Transverse colon (tissue), 4 donors: ENCODE data around the gene SH3RF3. TPM values are rescaled to one million over a fixed set of nuclear protein-coding genes. Genes with fewer than 3 reads are reported as not detected.
A peak's percentile ranks its signal among the peaks of the same experiment; 100 is the strongest.
"Not testable (repeated sequence)": the region's sequence is repeated elsewhere in the genome, so short reads cannot be mapped to it uniquely, and the experiment has no call there.

Experiments
- DNase-seq: peaks from one replicate; pipeline ENCODE4 v3.0.0-alpha.2; 2019
- H3K27ac ChIP-seq, 4 donors: fragments of 200-600 bp; sonication (generic); 2 replicates each; pipeline ENCODE4 v1.5.1; 2016 to 2018; ENCODE audit warnings: inconsistent platforms in 4 of 4
- H3K27me3 ChIP-seq: fragments of 200-600 bp; sonication (generic); 2 replicates; pipeline ENCODE4 v1.5.1; 2017; ENCODE audit warnings: inconsistent platforms
- H3K36me3 ChIP-seq, 4 donors: fragments of 200-600 bp; sonication (generic); 2 replicates each; pipeline ENCODE4 v1.5.1; 2017 to 2019; ENCODE audit warnings: inconsistent platforms in 4 of 4
- H3K4me1 ChIP-seq, 4 donors: fragments of 200-600 bp; sonication (generic); 2 replicates each; pipeline ENCODE4 v1.5.1; 2017 to 2020; ENCODE audit warnings: inconsistent platforms in 4 of 4
- H3K4me3 ChIP-seq, 4 donors: fragments of 200-600 bp; sonication (generic); 1 replicate in 1 of 4; 2 replicates in 3 of 4; pipeline versions ENCODE4 v1.5.1 to v1.6.1; 2017 to 2019; ENCODE audit warnings: inconsistent platforms in 4 of 4
- H3K9me3 ChIP-seq, 2 donors: fragments of 200-600 bp; sonication (generic); 2 replicates each; pipeline ENCODE4 v1.5.1; 2017 to 2019; ENCODE audit warnings: inconsistent platforms in 2 of 2
- EP300 ChIP-seq: sonication (generic); formaldehyde crosslinking; IDR thresholded peaks from one replicate; pipeline ENCODE4 v1.6.1; 2017; ENCODE audit warnings: antibody characterized with exemption, low read depth
- POLR2A ChIP-seq: fragments of 450-650 bp; IDR thresholded peaks from one replicate; pipeline ENCODE4 v1.6.1; 2016; ENCODE audit warnings: antibody characterized with exemption, mild to moderate bottlenecking, moderate library complexity
- POLR2AphosphoS5 ChIP-seq, 3 donors: sonication (generic); formaldehyde crosslinking; IDR thresholded peaks; one replicate each; pipeline ENCODE4 v1.6.1; 2016; ENCODE audit warnings: antibody characterized with exemption in 3 of 3
- WGBS, 2 donors: methylation state at CpG; one replicate each; pipeline ENCODE4 v1.1.5; 2018; ENCODE audit warnings: low coverage in 1 of 2; 5-methylcytosine and 5-hydroxymethylcytosine counted together
- in situ Hi-C, 4 donors: fragments of 200-750 bp; cut with MboI; loops; one replicate each; pipeline versions ENCODE4 v1.15.0 to v1.15.1; 2017; ENCODE audit warnings: low sequenced_read_pairs in 3 of 4, low pct_ligation_motif_present in 1 of 4, low pct_unique_long_range_greater_than_20kb in 1 of 4
- intact Hi-C: fragments of 100-400 bp; cut with DNase I; formaldehyde crosslinking; loops from one replicate; pipeline ENCODE4 v1.15.1; 2023; ENCODE audit warnings: low total_unique reads
- total RNA-seq, 4 donors: library from RNA; depleted of rRNA; stranded (reverse); fragments of >200 nt; gene quantifications; one replicate each; pipeline ENCODE4 v1.1.0, GENCODE V29; 2016
- TF ChIP-seq, protein P1 (sequence below), 5 experiments: fragments of 200-600 bp in 3 of 5; fragments of 450-650 bp in 2 of 5; sonication (generic) in 3 of 5; IDR thresholded peaks; 1 replicate in 2 of 5; 2 replicates in 3 of 5; pipeline ENCODE4 v1.5.1; 2016 to 2017; ENCODE audit warnings: antibody characterized with exemption in 5 of 5, inconsistent platforms in 3 of 5, mild to moderate bottlenecking in 2 of 5, moderate library complexity in 1 of 5

The SH3RF3 gene
- total RNA-seq, 4 donors from 2014 or later: 1.9 to 8.8 (median 2.9) TPM

- intact Hi-C loops: no loop called here
- no peak for DNase-seq
- 27 to 29% methylated on average over 1 of the region's 1 CpG for WGBS, 2 donors
- in situ Hi-C loops: no loop called here
- H3K36me3 ChIP-seq: no peaks in the 10 kb centered on the region
- no peaks in the 10 kb centered on the region for H3K9me3 ChIP-seq
- H3K4me3 ChIP-seq: no peak overlapping the region
- TF ChIP-seq, protein P1, sequence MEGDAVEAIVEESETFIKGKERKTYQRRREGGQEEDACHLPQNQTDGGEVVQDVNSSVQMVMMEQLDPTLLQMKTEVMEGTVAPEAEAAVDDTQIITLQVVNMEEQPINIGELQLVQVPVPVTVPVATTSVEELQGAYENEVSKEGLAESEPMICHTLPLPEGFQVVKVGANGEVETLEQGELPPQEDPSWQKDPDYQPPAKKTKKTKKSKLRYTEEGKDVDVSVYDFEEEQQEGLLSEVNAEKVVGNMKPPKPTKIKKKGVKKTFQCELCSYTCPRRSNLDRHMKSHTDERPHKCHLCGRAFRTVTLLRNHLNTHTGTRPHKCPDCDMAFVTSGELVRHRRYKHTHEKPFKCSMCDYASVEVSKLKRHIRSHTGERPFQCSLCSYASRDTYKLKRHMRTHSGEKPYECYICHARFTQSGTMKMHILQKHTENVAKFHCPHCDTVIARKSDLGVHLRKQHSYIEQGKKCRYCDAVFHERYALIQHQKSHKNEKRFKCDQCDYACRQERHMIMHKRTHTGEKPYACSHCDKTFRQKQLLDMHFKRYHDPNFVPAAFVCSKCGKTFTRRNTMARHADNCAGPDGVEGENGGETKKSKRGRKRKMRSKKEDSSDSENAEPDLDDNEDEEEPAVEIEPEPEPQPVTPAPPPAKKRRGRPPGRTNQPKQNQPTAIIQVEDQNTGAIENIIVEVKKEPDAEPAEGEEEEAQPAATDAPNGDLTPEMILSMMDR (IDR thresholded peaks at IDR 0.05): no peak
- TF ChIP-seq POLR2AphosphoS5 (IDR thresholded peaks at IDR 0.05): no peak
- TF ChIP-seq POLR2A: no peak
- no peak for TF ChIP-seq EP300
- peak overlapping the region in 3 of 4 donors; percentile 67 to 74 (median 68) for H3K27ac ChIP-seq
- H3K27me3 ChIP-seq: no peaks in the 10 kb centered on the region
- H3K4me1 ChIP-seq: peaks cover 3 to 31% (median 14%) of the 10 kb centered on the region in 4 donors
Observed at GRCh38 chr2:109218792-109219126, 89.8 kb downstream of the SH3RF3 start.

GRCh38 chr2:109220860-109221259, 91.9 kb downstream of the SH3RF3 start:
- in situ Hi-C loops: no loop called here
- no peak for DNase-seq
- no peak overlapping the region for H3K27ac ChIP-seq
- H3K36me3 ChIP-seq: no peaks in the 10 kb centered on the region
- H3K4me1 ChIP-seq: peaks cover 3 to 21% (median 12%) of the 10 kb centered on the region in 4 donors
- H3K4me3 ChIP-seq: no peak overlapping the region
- no peaks in the 10 kb centered on the region for H3K27me3 ChIP-seq
- intact Hi-C loops: no loop called here
- no peaks in the 10 kb centered on the region for H3K9me3 ChIP-seq
- 69 to 74% methylated on average over 2 of the region's 2 CpGs for WGBS, 2 donors
- TF ChIP-seq, protein P1 (IDR thresholded peaks at IDR 0.05): no peak
- TF ChIP-seq POLR2A (no peak), POLR2AphosphoS5 (IDR thresholded peaks at IDR 0.05) (no peak), EP300 (no peak)

GRCh38 chr2:109221316-109221715, 92.3 kb downstream of the SH3RF3 start:
- in situ Hi-C loops, H3K27me3 ChIP-seq, H3K9me3 ChIP-seq, H3K36me3 ChIP-seq, intact Hi-C loops, H3K27ac ChIP-seq, DNase-seq, H3K4me3 ChIP-seq: not testable (repeated sequence)
- H3K4me1 ChIP-seq: peaks cover 3 to 21% (median 12%) of the 10 kb centered on the region in 4 donors
- WGBS, 2 donors: 89 to 98% methylated on average over 7 to 9 of the region's 9 CpGs

DNA sequence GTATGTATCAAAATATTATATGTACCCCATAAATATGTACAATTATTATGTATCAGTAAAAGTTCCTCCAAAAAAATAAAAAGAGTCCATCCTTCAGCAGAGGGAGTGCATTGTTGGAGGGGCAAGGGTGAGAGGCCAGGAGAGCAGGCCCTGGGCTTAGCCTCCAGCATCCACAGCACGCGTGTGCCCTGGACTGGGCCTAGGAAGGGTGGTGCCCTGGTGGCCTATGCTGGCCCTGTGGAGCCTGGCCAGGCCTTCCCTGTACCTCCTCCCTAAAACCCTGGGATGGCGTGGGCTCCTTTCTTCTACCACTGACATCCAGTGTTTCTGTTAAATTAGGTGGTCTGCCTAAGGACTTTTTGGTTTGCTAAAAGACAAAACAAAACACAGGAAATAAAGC, 93.4 kb downstream of the SH3RF3 start:
- no peaks in the 10 kb centered on the region for H3K27me3 ChIP-seq
- no peak overlapping the region for H3K4me3 ChIP-seq
- H3K4me1 ChIP-seq: peaks cover 3 to 16% (median 12%) of the 10 kb centered on the region in 4 donors
- intact Hi-C loops (no loop called here), in situ Hi-C loops (no loop called here)
- WGBS, 2 donors: 94% methylated on average over 3 of the region's 3 CpGs; no CpG with 5 or more reads in 1 of the 2 donors
- no peak for DNase-seq
- H3K36me3 ChIP-seq: no peaks in the 10 kb centered on the region
- no peak overlapping the region for H3K27ac ChIP-seq
- no peak for TF ChIP-seq POLR2AphosphoS5 (IDR thresholded peaks at IDR 0.05)
- TF ChIP-seq, protein P1 (IDR thresholded peaks at IDR 0.05): no peak
- TF ChIP-seq EP300: no peak
- TF ChIP-seq POLR2A: no peak
- H3K9me3 ChIP-seq: no peaks in the 10 kb centered on the region

DNA sequence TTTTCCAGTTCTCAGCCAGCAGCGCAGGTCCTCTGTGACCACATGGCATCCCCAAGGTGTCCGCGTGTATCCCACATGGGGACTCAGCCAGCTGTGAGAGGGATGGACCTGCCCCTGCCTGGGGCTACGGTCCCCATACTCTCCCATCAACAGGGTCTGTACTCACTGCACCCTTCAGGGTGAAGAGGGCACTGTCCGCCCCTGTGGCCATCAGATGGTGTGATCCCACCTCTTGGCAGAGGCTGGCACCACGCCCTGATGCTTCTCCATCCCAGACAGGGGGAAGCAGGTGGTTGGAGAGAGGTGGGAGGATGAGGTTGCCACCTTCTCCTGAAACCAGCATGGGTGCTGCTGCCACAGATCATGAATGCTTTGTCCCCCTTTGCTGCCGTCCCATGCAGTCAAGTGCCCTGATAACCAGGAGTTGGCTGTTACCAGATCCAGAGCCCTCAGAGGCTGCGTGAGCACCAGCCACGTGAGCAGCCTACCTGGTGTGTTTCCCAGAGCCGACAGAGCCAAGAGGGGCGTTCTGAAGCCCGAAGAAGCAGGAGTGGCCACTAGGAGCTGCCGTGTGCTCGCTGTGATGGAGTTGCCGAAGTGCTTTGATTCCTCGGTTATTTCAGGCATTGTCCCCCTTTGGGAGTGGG, 93.9 kb downstream of the SH3RF3 start:
- Histone ChIP-seq H3K4me3 (no peak overlapping the region), H3K36me3 (no peaks in the 10 kb centered on the region), H3K27me3 (no peaks in the 10 kb centered on the region), H3K9me3 (no peaks in the 10 kb centered on the region), H3K27ac (no peak overlapping the region), H3K4me1 (peaks cover 3 to 11% (median 8%) of the 10 kb centered on the region in 4 donors)
- TF ChIP-seq EP300 (no peak), POLR2AphosphoS5 (IDR thresholded peaks at IDR 0.05) (no peak), POLR2A (no peak)
- TF ChIP-seq, protein P1 (IDR thresholded peaks at IDR 0.05): no peak
- in situ Hi-C loops: no loop called here
- no peak for DNase-seq
- WGBS, 2 donors: 83% methylated on average over 16 of the region's 16 CpGs; no CpG with 5 or more reads in 1 of the 2 donors
- intact Hi-C loops: no loop called here
